Upper lobe of left lung (tissue), 6 donors: ENCODE data around the gene LAMTOR1. TPM values are rescaled to one million over a fixed set of nuclear protein-coding genes. Genes with fewer than 3 reads are reported as not detected.

Experiments used
- ATAC-seq, 2 donors: fragments of 200-7000 bp; cut with Tn5 transposase; one replicate each; pipeline ENCODE4 v1.9.1; 2022; ENCODE audit warnings: mild to moderate bottlenecking in 2 of 2, moderate library complexity in 2 of 2; ENCODE audit not compliant: low FRiP score in 2 of 2
- DNase-seq, 2 donors: peaks; one replicate each; pipeline ENCODE4 v3.0.0-alpha.2; 2019 to 2020
- H3K27ac ChIP-seq, 4 donors: fragments of 200-600 bp; sonication (generic); one replicate each; pipeline ENCODE4 v1.5.1; 2016 to 2019
- H3K27me3 ChIP-seq, 4 donors: fragments of 200-600 bp; sonication (generic); one replicate each; pipeline ENCODE4 v1.5.1; 2017 to 2019
- H3K36me3 ChIP-seq, 4 donors: fragments of 200-600 bp; sonication (generic); one replicate each; pipeline ENCODE4 v1.5.1; 2016 to 2019
- H3K4me1 ChIP-seq, 4 donors: fragments of 200-600 bp; sonication (generic); one replicate each; pipeline ENCODE4 v1.5.1; 2018 to 2019
- H3K4me3 ChIP-seq, 4 donors: fragments of 200-600 bp; sonication (generic); one replicate each; pipeline ENCODE4 v1.5.1; 2017 to 2019; ENCODE audit warnings: mild to moderate bottlenecking in 2 of 4, moderate library complexity in 1 of 4
- H3K9me3 ChIP-seq, 4 donors: fragments of 200-600 bp; sonication (generic); one replicate each; pipeline ENCODE4 v1.5.1; 2018 to 2019
- CTCF ChIP-seq, 6 experiments: fragments of 450-650 bp in 4 of 6; fragments of 200-600 bp in 2 of 6; sonication (generic) in 2 of 6; IDR thresholded peaks; one replicate each; pipeline ENCODE4 v1.5.1; 2016 to 2019; ENCODE audit warnings: antibody characterized with exemption in 6 of 6
- EP300 ChIP-seq, 4 donors: sonication (generic); formaldehyde crosslinking; IDR thresholded peaks; one replicate each; pipeline ENCODE4 v1.5.1; 2017; ENCODE audit warnings: antibody characterized with exemption in 4 of 4, control low read depth in 2 of 4
- POLR2A ChIP-seq, 4 donors: fragments of 450-650 bp; IDR thresholded peaks; one replicate each; pipeline ENCODE4 v1.5.1; 2016 to 2017; ENCODE audit warnings: antibody characterized with exemption in 4 of 4, mild to moderate bottlenecking in 2 of 4
- POLR2AphosphoS5 ChIP-seq, 2 donors: sonication (generic); formaldehyde crosslinking; IDR thresholded peaks; one replicate each; pipeline ENCODE4 v1.5.1; 2017; ENCODE audit warnings: antibody characterized with exemption in 2 of 2
- WGBS, 2 donors: methylation state at CpG; one replicate each; pipeline ENCODE4 v1.1.5; 2017 to 2018; 5-methylcytosine and 5-hydroxymethylcytosine counted together
- total RNA-seq, 6 donors: library from RNA; depleted of rRNA in 4 of 6; stranded (reverse); fragments of >200 nt in 4 of 6; gene quantifications; one replicate each; pipeline versions ENCODE4 v1.1.0 to v1.2.1, GENCODE V29; 2016 to 2021
- donor health status: DM: no; HTN: no; CAD: no; lungs with moderate emphysema.
- donor health status: DM: no; HTN: yes; CAD: no; lungs with severe emphysema.

LAMTOR1 gene
- total RNA-seq, 6 donors from 2014 or later: 86.0 to 162 (median 114) TPM

DNA sequence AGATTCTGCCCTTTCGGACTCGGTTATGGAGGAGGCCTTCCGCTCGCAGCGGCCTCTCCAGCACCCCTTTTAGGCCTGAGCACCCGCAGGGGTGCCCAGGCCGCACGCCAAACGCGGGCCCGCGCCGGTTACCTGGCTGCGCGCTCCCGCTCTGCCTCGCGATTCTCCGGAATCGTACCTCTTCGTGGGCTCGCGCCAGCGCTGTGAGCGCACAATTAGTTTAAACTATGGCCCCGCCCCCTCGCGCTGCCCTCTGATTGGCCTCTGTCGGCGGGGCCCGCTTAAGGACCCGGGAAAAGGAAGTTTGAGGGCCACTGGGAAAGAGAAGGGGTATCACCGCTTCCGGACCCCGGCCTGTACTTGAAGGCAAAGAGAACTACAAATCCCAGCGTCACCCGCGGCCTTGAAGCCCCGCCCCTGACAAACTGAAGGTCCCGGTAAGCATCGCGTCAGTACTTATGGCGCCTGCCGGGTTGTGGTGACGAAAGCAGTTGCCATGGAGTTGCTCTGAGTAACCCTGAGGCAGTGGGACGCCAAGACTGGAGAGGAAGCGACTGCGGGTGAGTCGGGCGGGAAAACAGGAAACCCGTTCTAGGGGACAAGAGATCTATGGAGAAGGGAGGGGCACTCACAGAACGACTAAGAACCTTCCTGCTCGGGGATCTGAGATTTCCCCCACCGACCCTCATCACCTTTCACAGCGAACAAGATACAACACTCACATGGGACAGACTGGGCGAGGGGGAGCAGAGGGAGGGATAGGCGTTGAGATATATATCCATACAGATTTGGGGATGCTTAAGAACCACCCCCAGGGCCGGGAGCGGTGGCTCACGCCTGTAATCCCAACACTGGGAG is 22.5 kb downstream of the LAMTOR1 start, which contains the start of the genes LRRC51 and NUMA1:
TSS of gene LRRC51 (plus strand) at position 525 of the 858 bp plus-strand sequence. CDS start 8,234 bp downstream, outside the sequence.
TSS of gene NUMA1 (minus strand) at position 217 of the 858 bp plus-strand sequence. CDS start 44,599 bp downstream, outside the sequence.
- H3K27ac ChIP-seq: peak within 1 kb of the TSS; percentile 87 to 94 (median 91)
- H3K4me3 ChIP-seq: peak within 1 kb of the TSS; percentile 61 to 82 (median 72)
- H3K9me3 ChIP-seq: no peaks in the 10 kb centered on the region
- no peaks in the 10 kb centered on the region for H3K27me3 ChIP-seq
- 0 to 1% methylated on average over 50 to 60 of the region's 60 CpGs for WGBS, 2 donors
- DNase-seq: peak; percentile 94 to 100
- H3K4me1 ChIP-seq: peaks cover 29 to 33% (median 31%) of the 10 kb centered on the region in 4 donors
- TF ChIP-seq POLR2A (IDR thresholded peaks at IDR 0.05) (peak in 3 of 4 donors; percentile 25 to 65 (median 37)), CTCF (IDR thresholded peaks at IDR 0.05) (no peak), POLR2AphosphoS5 (IDR thresholded peaks at IDR 0.05) (peak; percentile 84 to 93), EP300 (IDR thresholded peaks at IDR 0.05) (peak in 1 of 4 donors; percentile 58)
- H3K36me3 ChIP-seq: peaks cover 0 to 6% (median 0%) of the 10 kb centered on the region in 4 donors
- ATAC-seq: peak; percentile 98 to 99

DNA sequence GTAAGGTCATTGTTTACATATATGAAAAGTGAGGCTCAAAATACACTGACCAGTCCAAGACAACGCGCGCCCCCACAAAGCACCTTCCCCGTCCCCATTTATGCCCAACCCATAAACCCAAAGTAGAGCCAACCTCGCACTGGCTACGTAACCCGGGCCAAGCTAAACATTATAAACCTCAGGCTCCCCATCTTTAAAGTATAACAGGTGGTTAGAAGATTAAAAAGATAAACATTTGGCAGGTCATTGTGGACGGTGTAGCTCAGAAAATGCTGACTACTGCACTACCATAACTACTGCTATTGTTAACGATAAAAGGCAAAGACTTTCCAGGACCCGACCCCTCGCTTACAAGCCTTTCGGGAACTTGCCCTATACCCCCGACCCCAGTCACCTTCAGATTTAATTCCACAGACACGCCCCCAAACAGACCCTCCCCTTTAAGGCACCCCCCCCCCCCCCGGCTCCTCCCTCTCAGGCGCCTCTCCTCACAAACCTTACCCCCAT is 23.2 kb downstream of the LAMTOR1 start:
- Histone ChIP-seq H3K9me3 (no peaks in the 10 kb centered on the region), H3K27me3 (no peaks in the 10 kb centered on the region), H3K4me1 (peaks cover 29 to 34% (median 32%) of the 10 kb centered on the region in 4 donors), H3K4me3 (peak overlapping the region; percentile 61 to 82 (median 72)), H3K27ac (peak overlapping the region; percentile 87 to 94 (median 91)), H3K36me3 (peaks cover 0 to 6% (median 0%) of the 10 kb centered on the region in 4 donors)
- ATAC-seq: peak in 1 of 2 donors; percentile 57
- DNase-seq: no peak
- TF ChIP-seq POLR2AphosphoS5 (IDR thresholded peaks at IDR 0.05) (no peak), CTCF (IDR thresholded peaks at IDR 0.05) (no peak), EP300 (IDR thresholded peaks at IDR 0.05) (no peak), POLR2A (IDR thresholded peaks at IDR 0.05) (no peak)
- 5% methylated on average over 16 of the region's 16 CpGs for WGBS, 2 donors

GRCh38 chr11:72078477-72078876 is 24.6 kb downstream of the LAMTOR1 start:
- peak overlapping the region in 2 of 4 donors; percentile 89 to 94 for H3K27ac ChIP-seq
- TF ChIP-seq CTCF (IDR thresholded peaks at IDR 0.05) (no peak), POLR2A (IDR thresholded peaks at IDR 0.05) (no peak), POLR2AphosphoS5 (IDR thresholded peaks at IDR 0.05) (no peak), EP300 (IDR thresholded peaks at IDR 0.05) (no peak)

GRCh38 chr11:72075756-72076155 is 27.3 kb downstream of the LAMTOR1 start:
- Histone ChIP-seq H3K27ac (peak overlapping the region in 1 of 4 donors; percentile 18), H3K4me3 (no peak overlapping the region), H3K4me1 (peaks cover 21 to 35% (median 30%) of the 10 kb centered on the region in 4 donors), H3K9me3 (no peaks in the 10 kb centered on the region), H3K36me3 (peaks cover 0 to 6% (median 0%) of the 10 kb centered on the region in 4 donors), H3K27me3 (no peaks in the 10 kb centered on the region)
- TF ChIP-seq EP300 (IDR thresholded peaks at IDR 0.05) (no peak), CTCF (IDR thresholded peaks at IDR 0.05) (no peak), POLR2A (IDR thresholded peaks at IDR 0.05) (no peak), POLR2AphosphoS5 (IDR thresholded peaks at IDR 0.05) (no peak)
- WGBS, 2 donors: 91 to 94% methylated on average over 4 of the region's 4 CpGs
- DNase-seq: no peak
- ATAC-seq: no peak

More at GRCh38 chr11:72078477-72078876, 24.6 kb downstream of the LAMTOR1 start:
- Histone ChIP-seq H3K4me3 (no peak overlapping the region), H3K36me3 (peaks cover 0 to 6% (median 0%) of the 10 kb centered on the region in 4 donors), H3K27me3 (no peaks in the 10 kb centered on the region), H3K4me1 (peaks cover 29 to 38% (median 32%) of the 10 kb centered on the region in 4 donors), H3K9me3 (no peaks in the 10 kb centered on the region)
- ATAC-seq: no peak
- DNase-seq: no peak
- 82 to 85% methylated on average over 6 of the region's 6 CpGs for WGBS, 2 donors
